HepG2 (cell line): ENCODE data around the gene PDCD10. TPM values are rescaled to one million over a fixed set of nuclear protein-coding genes. Genes with fewer than 3 reads are reported as not detected.

Source experiments
- CENPX ChIP-seq: sonication (generic); formaldehyde crosslinking; IDR thresholded peaks from 2 replicates; pipeline ENCODE4 v1.9.0; 2021; ENCODE audit warnings: mild to moderate bottlenecking, missing genetic modification reagents, moderate library complexity
- FOXK2 ChIP-seq: fragments of 450-650 bp; IDR thresholded peaks from 2 replicates; pipeline ENCODE4 v1.6.1; 2016
- ZFY ChIP-seq: sonication (generic); formaldehyde crosslinking; IDR thresholded peaks from 2 replicates; pipeline ENCODE4 v1.4.0; 2020; ENCODE audit warnings: missing genetic modification reagents
- ZNF569 ChIP-seq: sonication (generic); formaldehyde crosslinking; IDR thresholded peaks from 2 replicates; pipeline ENCODE4 v1.5.0; 2020; ENCODE audit warnings: mild to moderate bottlenecking, missing genetic modification reagents, moderate library complexity, borderline replicate concordance
- polyA plus RNA-seq, 8 experiments: library from polyadenylated mRNA; depleted of rRNA in 3 of 8; stranded (reverse) in 7 of 8; unstranded in 1 of 8; fragments of >200 nt; fragmentation: Illumina TruSeq in 4 of 8; extraction: Trizol in 4 of 8; gene quantifications; 2 replicates each; pipeline versions ENCODE4 v1.2.1 to v1.2.3, GENCODE V29; 2011 to 2016; ENCODE audit warnings: low read depth in 4 of 8, missing spikeins in 1 of 8, mixed read lengths in 1 of 8; ENCODE audit not compliant: insufficient read depth in 1 of 8
- total RNA-seq, 5 experiments: library from RNA; depleted of rRNA; stranded (reverse); fragments of >200 nt; fragmentation: Illumina TruSeq; extraction: Trizol; gene quantifications; 2 replicates each; pipeline ENCODE4 v1.2.3, GENCODE V29; 2016; ENCODE audit warnings: low read depth in 1 of 5
- TF ChIP-seq, protein P1 (sequence below): sonication (generic); formaldehyde crosslinking; IDR thresholded peaks from 2 replicates; pipeline ENCODE4 v1.4.0; 2020; ENCODE audit warnings: missing genetic modification reagents, borderline replicate concordance
- TF ChIP-seq, protein P2 (sequence below): sonication (generic); formaldehyde crosslinking; IDR thresholded peaks from 2 replicates; pipeline ENCODE4 v1.5.1; 2020; ENCODE audit warnings: missing genetic modification reagents, mild to moderate bottlenecking, borderline replicate concordance
- TF ChIP-seq, protein P3 (sequence below): sonication (generic); formaldehyde crosslinking; IDR thresholded peaks from one replicate; pipeline ENCODE4 v1.5.1; 2020; ENCODE audit warnings: mild to moderate bottlenecking, missing genetic modification reagents; ENCODE audit errors: not compliant biosample characterization
- TF ChIP-seq, protein P4 (sequence below): sonication (generic); formaldehyde crosslinking; IDR thresholded peaks from 2 replicates; pipeline ENCODE4 v1.5.1; 2020; ENCODE audit warnings: missing genetic modification reagents, mild to moderate bottlenecking, borderline replicate concordance

Gene PDCD10
- total and polyA plus RNA-seq, 2 of the 13 experiments (the other 11 are each of a cell fraction or from before 2014, with no cell fraction given): 48.5 to 53.9 TPM

DNA sequence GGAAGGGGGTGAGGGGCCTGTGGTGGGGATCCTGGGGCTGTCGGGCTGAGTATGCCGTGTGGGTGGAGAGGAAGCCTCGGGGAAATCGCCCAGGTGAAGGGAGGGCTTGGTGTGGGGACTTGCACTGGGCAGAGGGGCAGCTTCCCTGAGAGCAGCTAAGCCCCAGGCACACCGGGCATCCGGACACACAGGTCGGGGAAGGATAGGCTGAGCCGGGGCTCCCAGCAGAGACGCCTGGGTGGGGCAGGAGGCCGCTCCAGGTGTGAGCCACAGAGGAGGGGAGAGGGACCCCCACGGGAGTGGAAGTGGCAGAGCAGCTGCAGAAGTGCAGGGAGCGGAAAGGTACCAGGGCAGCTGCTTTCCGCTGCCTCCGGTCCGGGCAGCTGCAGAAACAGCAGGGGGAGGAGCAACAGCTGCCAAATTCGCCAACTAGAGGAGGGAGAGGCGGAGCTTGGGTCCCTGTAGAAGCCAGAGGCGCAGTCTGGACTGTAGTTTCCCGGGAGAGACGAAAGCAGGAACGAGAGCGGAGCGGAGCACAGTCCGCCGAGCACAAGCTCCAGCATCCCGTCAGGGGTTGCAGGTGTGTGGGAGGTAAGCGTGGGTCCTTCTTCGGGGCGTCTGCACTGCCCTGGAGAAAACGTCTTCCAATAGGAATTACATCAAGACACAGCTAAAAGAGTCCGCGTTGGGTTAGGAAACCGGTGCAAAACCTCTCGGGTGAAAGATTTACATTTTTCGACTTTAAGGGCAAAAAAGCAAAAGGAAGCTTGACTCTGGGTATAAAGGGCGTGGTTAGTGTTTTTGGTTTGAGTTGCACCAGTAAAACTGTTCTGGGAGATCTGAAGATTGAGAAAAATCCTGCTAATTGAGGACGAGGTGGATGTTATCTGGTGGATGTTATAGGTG lies 794 bp upstream of the PDCD10 start, which contains the start of gene SERPINI1 (continued):
- TF ChIP-seq, protein P1, sequence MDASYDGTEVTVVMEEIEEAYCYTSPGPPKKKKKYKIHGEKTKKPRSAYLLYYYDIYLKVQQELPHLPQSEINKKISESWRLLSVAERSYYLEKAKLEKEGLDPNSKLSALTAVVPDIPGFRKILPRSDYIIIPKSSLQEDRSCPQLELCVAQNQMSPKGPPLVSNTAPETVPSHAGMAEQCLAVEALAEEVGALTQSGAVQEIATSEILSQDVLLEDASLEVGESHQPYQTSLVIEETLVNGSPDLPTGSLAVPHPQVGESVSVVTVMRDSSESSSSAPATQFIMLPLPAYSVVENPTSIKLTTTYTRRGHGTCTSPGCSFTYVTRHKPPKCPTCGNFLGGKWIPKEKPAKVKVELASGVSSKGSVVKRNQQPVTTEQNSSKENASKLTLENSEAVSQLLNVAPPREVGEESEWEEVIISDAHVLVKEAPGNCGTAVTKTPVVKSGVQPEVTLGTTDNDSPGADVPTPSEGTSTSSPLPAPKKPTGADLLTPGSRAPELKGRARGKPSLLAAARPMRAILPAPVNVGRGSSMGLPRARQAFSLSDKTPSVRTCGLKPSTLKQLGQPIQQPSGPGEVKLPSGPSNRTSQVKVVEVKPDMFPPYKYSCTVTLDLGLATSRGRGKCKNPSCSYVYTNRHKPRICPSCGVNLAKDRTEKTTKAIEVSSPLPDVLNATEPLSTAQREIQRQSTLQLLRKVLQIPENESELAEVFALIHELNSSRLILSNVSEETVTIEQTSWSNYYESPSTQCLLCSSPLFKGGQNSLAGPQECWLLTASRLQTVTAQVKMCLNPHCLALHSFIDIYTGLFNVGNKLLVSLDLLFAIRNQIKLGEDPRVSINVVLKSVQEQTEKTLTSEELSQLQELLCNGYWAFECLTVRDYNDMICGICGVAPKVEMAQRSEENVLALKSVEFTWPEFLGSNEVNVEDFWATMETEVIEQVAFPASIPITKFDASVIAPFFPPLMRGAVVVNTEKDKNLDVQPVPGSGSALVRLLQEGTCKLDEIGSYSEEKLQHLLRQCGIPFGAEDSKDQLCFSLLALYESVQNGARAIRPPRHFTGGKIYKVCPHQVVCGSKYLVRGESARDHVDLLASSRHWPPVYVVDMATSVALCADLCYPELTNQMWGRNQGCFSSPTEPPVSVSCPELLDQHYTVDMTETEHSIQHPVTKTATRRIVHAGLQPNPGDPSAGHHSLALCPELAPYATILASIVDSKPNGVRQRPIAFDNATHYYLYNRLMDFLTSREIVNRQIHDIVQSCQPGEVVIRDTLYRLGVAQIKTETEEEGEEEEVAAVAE (CRISPR knock-in tag): 0 out of 2 replicates have a peak, but pooled peaks have one; percentile 24
- TF ChIP-seq, protein P2, sequence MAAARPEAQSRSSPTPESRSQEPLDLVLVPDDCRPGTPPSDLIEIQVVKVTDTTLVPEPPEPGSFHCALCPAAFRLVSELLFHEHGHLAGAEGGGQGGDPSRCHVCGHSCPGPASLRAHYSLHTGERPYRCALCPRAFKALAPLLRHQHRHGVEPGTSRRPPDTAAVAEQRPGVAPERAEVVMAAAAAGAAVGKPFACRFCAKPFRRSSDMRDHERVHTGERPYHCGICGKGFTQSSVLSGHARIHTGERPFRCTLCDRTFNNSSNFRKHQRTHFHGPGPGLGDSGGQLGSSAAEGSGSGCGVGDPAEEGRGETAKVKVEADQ (CRISPR knock-in tag): peak; percentile 59; the same call in 1 of the 2 replicates
- TF ChIP-seq, protein P3, sequence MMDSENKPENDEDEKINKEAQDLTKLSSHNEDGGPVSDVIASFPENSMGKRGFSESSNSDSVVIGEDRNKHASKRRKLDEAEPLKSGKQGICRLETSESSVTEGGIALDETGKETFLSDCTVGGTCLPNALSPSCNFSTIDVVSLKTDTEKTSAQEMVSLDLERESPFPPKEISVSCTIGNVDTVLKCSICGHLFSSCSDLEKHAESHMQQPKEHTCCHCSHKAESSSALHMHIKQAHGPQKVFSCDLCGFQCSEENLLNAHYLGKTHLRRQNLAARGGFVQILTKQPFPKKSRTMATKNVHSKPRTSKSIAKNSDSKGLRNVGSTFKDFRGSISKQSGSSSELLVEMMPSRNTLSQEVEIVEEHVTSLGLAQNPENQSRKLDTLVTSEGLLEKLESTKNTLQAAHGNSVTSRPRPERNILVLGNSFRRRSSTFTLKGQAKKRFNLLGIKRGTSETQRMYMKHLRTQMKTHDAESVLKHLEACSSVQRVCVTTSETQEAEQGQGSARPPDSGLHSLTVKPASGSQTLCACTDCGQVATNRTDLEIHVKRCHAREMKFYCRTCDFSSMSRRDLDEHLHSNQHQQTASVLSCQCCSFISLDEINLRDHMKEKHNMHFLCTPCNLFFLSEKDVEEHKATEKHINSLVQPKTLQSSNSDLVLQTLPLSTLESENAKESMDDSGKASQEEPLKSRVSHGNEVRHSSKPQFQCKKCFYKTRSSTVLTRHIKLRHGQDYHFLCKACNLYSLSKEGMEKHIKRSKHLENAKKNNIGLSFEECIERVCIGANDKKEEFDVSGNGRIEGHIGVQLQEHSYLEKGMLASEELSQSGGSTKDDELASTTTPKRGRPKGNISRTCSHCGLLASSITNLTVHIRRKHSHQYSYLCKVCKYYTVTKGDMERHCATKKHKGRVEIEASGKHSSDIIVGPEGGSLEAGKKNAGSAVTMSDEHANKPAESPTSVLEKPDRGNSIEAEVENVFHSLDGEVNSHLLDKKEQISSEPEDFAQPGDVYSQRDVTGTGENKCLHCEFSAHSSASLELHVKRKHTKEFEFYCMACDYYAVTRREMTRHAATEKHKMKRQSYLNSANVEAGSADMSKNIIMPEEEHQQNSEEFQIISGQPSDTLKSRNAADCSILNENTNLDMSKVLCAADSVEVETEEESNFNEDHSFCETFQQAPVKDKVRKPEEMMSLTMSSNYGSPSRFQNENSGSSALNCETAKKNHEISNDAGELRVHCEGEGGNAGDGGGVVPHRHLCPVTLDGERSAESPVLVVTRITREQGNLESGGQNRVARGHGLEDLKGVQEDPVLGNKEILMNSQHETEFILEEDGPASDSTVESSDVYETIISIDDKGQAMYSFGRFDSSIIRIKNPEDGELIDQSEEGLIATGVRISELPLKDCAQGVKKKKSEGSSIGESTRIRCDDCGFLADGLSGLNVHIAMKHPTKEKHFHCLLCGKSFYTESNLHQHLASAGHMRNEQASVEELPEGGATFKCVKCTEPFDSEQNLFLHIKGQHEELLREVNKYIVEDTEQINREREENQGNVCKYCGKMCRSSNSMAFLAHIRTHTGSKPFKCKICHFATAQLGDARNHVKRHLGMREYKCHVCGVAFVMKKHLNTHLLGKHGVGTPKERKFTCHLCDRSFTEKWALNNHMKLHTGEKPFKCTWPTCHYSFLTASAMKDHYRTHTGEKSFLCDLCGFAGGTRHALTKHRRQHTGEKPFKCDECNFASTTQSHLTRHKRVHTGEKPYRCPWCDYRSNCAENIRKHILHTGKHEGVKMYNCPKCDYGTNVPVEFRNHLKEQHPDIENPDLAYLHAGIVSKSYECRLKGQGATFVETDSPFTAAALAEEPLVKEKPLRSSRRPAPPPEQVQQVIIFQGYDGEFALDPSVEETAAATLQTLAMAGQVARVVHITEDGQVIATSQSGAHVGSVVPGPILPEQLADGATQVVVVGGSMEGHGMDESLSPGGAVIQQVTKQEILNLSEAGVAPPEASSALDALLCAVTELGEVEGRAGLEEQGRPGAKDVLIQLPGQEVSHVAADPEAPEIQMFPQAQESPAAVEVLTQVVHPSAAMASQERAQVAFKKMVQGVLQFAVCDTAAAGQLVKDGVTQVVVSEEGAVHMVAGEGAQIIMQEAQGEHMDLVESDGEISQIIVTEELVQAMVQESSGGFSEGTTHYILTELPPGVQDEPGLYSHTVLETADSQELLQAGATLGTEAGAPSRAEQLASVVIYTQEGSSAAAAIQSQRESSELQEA (CRISPR knock-in tag): no peak
- TF ChIP-seq FOXK2 (no peak), ZNF569 (no peak), CENPX (CRISPR knock-in tag) (no peak), ZFY (no peak)
- TF ChIP-seq, protein P4, sequence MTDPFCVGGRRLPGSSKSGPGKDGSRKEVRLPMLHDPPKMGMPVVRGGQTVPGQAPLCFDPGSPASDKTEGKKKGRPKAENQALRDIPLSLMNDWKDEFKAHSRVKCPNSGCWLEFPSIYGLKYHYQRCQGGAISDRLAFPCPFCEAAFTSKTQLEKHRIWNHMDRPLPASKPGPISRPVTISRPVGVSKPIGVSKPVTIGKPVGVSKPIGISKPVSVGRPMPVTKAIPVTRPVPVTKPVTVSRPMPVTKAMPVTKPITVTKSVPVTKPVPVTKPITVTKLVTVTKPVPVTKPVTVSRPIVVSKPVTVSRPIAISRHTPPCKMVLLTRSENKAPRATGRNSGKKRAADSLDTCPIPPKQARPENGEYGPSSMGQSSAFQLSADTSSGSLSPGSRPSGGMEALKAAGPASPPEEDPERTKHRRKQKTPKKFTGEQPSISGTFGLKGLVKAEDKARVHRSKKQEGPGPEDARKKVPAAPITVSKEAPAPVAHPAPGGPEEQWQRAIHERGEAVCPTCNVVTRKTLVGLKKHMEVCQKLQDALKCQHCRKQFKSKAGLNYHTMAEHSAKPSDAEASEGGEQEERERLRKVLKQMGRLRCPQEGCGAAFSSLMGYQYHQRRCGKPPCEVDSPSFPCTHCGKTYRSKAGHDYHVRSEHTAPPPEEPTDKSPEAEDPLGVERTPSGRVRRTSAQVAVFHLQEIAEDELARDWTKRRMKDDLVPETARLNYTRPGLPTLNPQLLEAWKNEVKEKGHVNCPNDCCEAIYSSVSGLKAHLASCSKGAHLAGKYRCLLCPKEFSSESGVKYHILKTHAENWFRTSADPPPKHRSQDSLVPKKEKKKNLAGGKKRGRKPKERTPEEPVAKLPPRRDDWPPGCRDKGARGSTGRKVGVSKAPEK: no peak
